ENCODE measurements around the gene MAN2C1. TPM values are rescaled to one million over a fixed set of nuclear protein-coding genes. Genes with fewer than 3 reads are reported as not detected.
A peak's percentile ranks its signal among the peaks of the same experiment; 100 is the strongest.
"Not testable (repeated sequence)": the region's sequence is repeated elsewhere in the genome, so short reads cannot be mapped to it uniquely, and the experiment has no call there.

Gene MAN2C1
- total RNA-seq, 1 experiment from 2014 or later = 239 TPM

- CTCF ChIA-PET = no interaction called here
- TF ChIP-seq CTCF (IDR thresholded peaks at IDR 0.05; ENCODE audit: unreplicated experiment) = no peak
- Mint-ChIP-seq H3K4me1 (ENCODE audit: low read depth, unreplicated experiment) (peaks cover 8% of the 10 kb centered on the region), H3K27ac (ENCODE audit: unreplicated experiment) (no peak overlapping the region), H3K9me3 (ENCODE audit: low read depth, unreplicated experiment) (no peaks in the 10 kb centered on the region), H3K36me3 (ENCODE audit: insufficient read depth, unreplicated experiment) (peaks cover 22% of the 10 kb centered on the region), H3K4me3 (ENCODE audit: low read depth, unreplicated experiment) (no peak overlapping the region), H3K27me3 (ENCODE audit: unreplicated experiment) (no peaks in the 10 kb centered on the region)
- intact Hi-C loops (cut with micrococcal nuclease; ENCODE audit: unreplicated experiment) = no loop called here
- BruUV-seq (replicated peaks) = TSS peak; percentile 28
- no peak for DNase-seq
These were observed 28.7 kb downstream of the MAN2C1 start for GRCh38 chr15:75339531-75340240.

- Mint-ChIP-seq H3K4me1 (ENCODE audit: low read depth, unreplicated experiment) (peaks cover 8% of the 10 kb centered on the region), H3K27ac (ENCODE audit: unreplicated experiment) (no peak overlapping the region), H3K4me3 (ENCODE audit: low read depth, unreplicated experiment) (no peak overlapping the region), H3K36me3 (ENCODE audit: insufficient read depth, unreplicated experiment) (peaks cover 22% of the 10 kb centered on the region), H3K9me3 (ENCODE audit: low read depth, unreplicated experiment) (no peaks in the 10 kb centered on the region), H3K27me3 (ENCODE audit: unreplicated experiment) (no peaks in the 10 kb centered on the region)
- no peak for DNase-seq
- BruUV-seq (replicated peaks) = no TSS peak
- intact Hi-C loops (cut with micrococcal nuclease; ENCODE audit: unreplicated experiment) = no loop called here
- CTCF ChIA-PET = no interaction called here
- no peak for TF ChIP-seq CTCF (IDR thresholded peaks at IDR 0.05; ENCODE audit: unreplicated experiment)
These were observed 29.7 kb downstream of the MAN2C1 start for GRCh38 chr15:75338661-75339240.

GRCh38 chr15:75335705-75336355 is 32.6 kb downstream of the MAN2C1 start, which contains the start of gene COMMD4:
COMMD4 (plus strand) TSS chr15:75336063; CDS start chr15:75336090, 27 bp downstream.
- CTCF ChIA-PET = no interaction called here
- BruUV-seq (replicated peaks) = no TSS peak
- Mint-ChIP-seq H3K9me3 (ENCODE audit: low read depth, unreplicated experiment) (no peaks in the 10 kb centered on the region), H3K27me3 (ENCODE audit: unreplicated experiment) (peaks cover 14% of the 10 kb centered on the region), H3K4me1 (ENCODE audit: low read depth, unreplicated experiment) (peaks cover 8% of the 10 kb centered on the region), H3K4me3 (ENCODE audit: low read depth, unreplicated experiment) (peak within 1 kb of the TSS; percentile 95), H3K27ac (ENCODE audit: unreplicated experiment) (peak within 1 kb of the TSS; percentile 92), H3K36me3 (ENCODE audit: insufficient read depth, unreplicated experiment) (peaks cover 18% of the 10 kb centered on the region)
- intact Hi-C loops (cut with micrococcal nuclease; ENCODE audit: unreplicated experiment) = no loop called here
- peak; percentile 96 for DNase-seq
- TF ChIP-seq CTCF (IDR thresholded peaks at IDR 0.05; ENCODE audit: unreplicated experiment) = no peak

GRCh38 chr15:75335313-75335704 is 33.1 kb downstream of the MAN2C1 start:
- H3K4me3 Mint-ChIP-seq (ENCODE audit: low read depth, unreplicated experiment) = peak overlapping the region; percentile 95
- BruUV-seq (replicated peaks) = no TSS peak
- H3K36me3 Mint-ChIP-seq (ENCODE audit: insufficient read depth, unreplicated experiment) = peaks cover 18% of the 10 kb centered on the region
- H3K9me3 Mint-ChIP-seq (ENCODE audit: low read depth, unreplicated experiment) = no peaks in the 10 kb centered on the region
- peaks cover 14% of the 10 kb centered on the region for H3K27me3 Mint-ChIP-seq (ENCODE audit: unreplicated experiment)
- no peak for TF ChIP-seq CTCF (IDR thresholded peaks at IDR 0.05; ENCODE audit: unreplicated experiment)
- H3K27ac Mint-ChIP-seq (ENCODE audit: unreplicated experiment) = no peak overlapping the region
- peaks cover 8% of the 10 kb centered on the region for H3K4me1 Mint-ChIP-seq (ENCODE audit: low read depth, unreplicated experiment)
- CTCF ChIA-PET = no interaction called here
- DNase-seq = no peak
- intact Hi-C loops (cut with micrococcal nuclease; ENCODE audit: unreplicated experiment) = no loop called here

- Mint-ChIP-seq H3K36me3 (ENCODE audit: insufficient read depth, unreplicated experiment) (peaks cover 18% of the 10 kb centered on the region), H3K27me3 (ENCODE audit: unreplicated experiment) (peaks cover 14% of the 10 kb centered on the region)
- BruUV-seq (replicated peaks); H3K9me3 Mint-ChIP-seq (ENCODE audit: low read depth, unreplicated experiment); H3K27ac Mint-ChIP-seq (ENCODE audit: unreplicated experiment); DNase-seq; H3K4me1 Mint-ChIP-seq (ENCODE audit: low read depth, unreplicated experiment); intact Hi-C loops (cut with micrococcal nuclease; ENCODE audit: unreplicated experiment); H3K4me3 Mint-ChIP-seq (ENCODE audit: low read depth, unreplicated experiment): not testable (repeated sequence)
- CTCF ChIA-PET = interaction anchor here (0.6 kb wide), 1 partner anchor 118 kb away, joined by 3 read pairs; the partner anchor contains the start of gene SIN3A
These were observed 34.6 kb downstream of the MAN2C1 start for GRCh38 chr15:75333654-75334419.

- H3K27ac Mint-ChIP-seq (ENCODE audit: unreplicated experiment); intact Hi-C loops (cut with micrococcal nuclease; ENCODE audit: unreplicated experiment); DNase-seq; H3K9me3 Mint-ChIP-seq (ENCODE audit: low read depth, unreplicated experiment); H3K4me3 Mint-ChIP-seq (ENCODE audit: low read depth, unreplicated experiment); CTCF ChIA-PET; H3K4me1 Mint-ChIP-seq (ENCODE audit: low read depth, unreplicated experiment); BruUV-seq (replicated peaks): not testable (repeated sequence)
- Mint-ChIP-seq H3K36me3 (ENCODE audit: insufficient read depth, unreplicated experiment) (peaks cover 18% of the 10 kb centered on the region), H3K27me3 (ENCODE audit: unreplicated experiment) (peaks cover 28% of the 10 kb centered on the region)
These were observed 36.3 kb downstream of the MAN2C1 start for GRCh38 chr15:75332093-75332492.
